GM12878 (cell line): ENCODE data around the gene MAN1A1. TPM values are rescaled to one million over a fixed set of nuclear protein-coding genes. Genes with fewer than 3 reads are reported as not detected.
A peak's percentile ranks its signal among the peaks of the same experiment; 100 is the strongest.

Experiments used
- ATAC-seq: fragments of 200-7000 bp; cut with Tn5 transposase; 3 replicates; pipeline ENCODE4 v1.9.1; 2020; ENCODE audit warnings: mild to moderate bottlenecking, moderate library complexity
- BruUV-seq: library from RNA; stranded (reverse); fragments of 400-500 nt; replicated peaks from 2 replicates; lab custom pipeline; 2021; lab: Mats Ljungman, UMichigan
- CTCF ChIA-PET: fragments of 300-600 bp; sonication (Branson Sonifier 250); formaldehyde crosslinking; extraction: SDS; loops from one replicate; lab custom pipeline; 2021; ENCODE audit warnings: inconsistent platforms; lab: Yijun Ruan, JAX
- POLR2A ChIA-PET: fragments of 350-600 bp; formaldehyde crosslinking; extraction: SDS; loops from one replicate; lab custom pipeline; 2021; ENCODE audit warnings: inconsistent platforms; lab: Charles Lee
- RAD21 ChIA-PET: fragments of 300-600 bp; sonication (Branson Sonifier 250); formaldehyde crosslinking; loops from one replicate; lab custom pipeline; 2023; ENCODE audit warnings: antibody characterized with exemption; ENCODE audit not compliant: unreplicated experiment; lab: Charles Lee
- SMC1A ChIA-PET: fragments of 300-600 bp; sonication (Branson Sonifier 250); formaldehyde crosslinking; loops from one replicate; lab custom pipeline; 2023; ENCODE audit not compliant: unreplicated experiment, uncharacterized antibody; lab: Charles Lee
- DNase-seq: peaks from one replicate; pipeline ENCODE4 v3.0.0-alpha.2; 2011; ENCODE audit warnings: low read depth, low spot score
- FAIRE-seq: peaks from 3 replicates; lab custom pipeline; 2011; peaks lifted over from hg19 to GRCh38; lab: Jason Lieb, UNC
- H2AFZ ChIP-seq: 2 replicates; pipeline ENCODE4 v1.6.0; 2011; ENCODE audit warnings: low read depth, low read length, control low read depth; ENCODE audit not compliant: control insufficient read depth
- H3K27ac ChIP-seq: 2 replicates; pipeline ENCODE4 v1.5.1; 2011; ENCODE audit warnings: control low read depth; ENCODE audit not compliant: control insufficient read depth, insufficient read depth
- H3K27me3 ChIP-seq, 2 experiments: replicated peaks in 1 of 2; 2 replicates each; pipeline versions ENCODE4 v1.6.0 to v1.6.1; 2011; ENCODE audit warnings: low read length in 1 of 2; ENCODE audit not compliant: control insufficient read depth in 2 of 2, insufficient read depth in 2 of 2
- H3K36me3 ChIP-seq, 2 experiments: 2 replicates each; pipeline ENCODE4 v1.5.1; 2011; ENCODE audit warnings: low read length in 1 of 2; ENCODE audit not compliant: control insufficient read depth in 2 of 2, insufficient read depth in 2 of 2
- H3K4me1 ChIP-seq: 2 replicates; pipeline ENCODE4 v1.6.1; 2011; ENCODE audit warnings: mild to moderate bottlenecking, low read length, moderate library complexity, mixed read lengths; ENCODE audit not compliant: control insufficient read depth, insufficient read depth
- H3K4me2 ChIP-seq: 2 replicates; pipeline ENCODE4 v1.6.0; 2011; ENCODE audit warnings: control low read depth; ENCODE audit not compliant: control insufficient read depth, insufficient read depth
- H3K4me3 ChIP-seq: fragments of 200-600 bp; sonication (generic); 2 replicates; pipeline ENCODE4 v1.5.1; 2016
- H3K79me2 ChIP-seq: 2 replicates; pipeline ENCODE4 v1.6.0; 2011; ENCODE audit warnings: low read length; ENCODE audit not compliant: control insufficient read depth, insufficient read depth
- H3K9ac ChIP-seq: 2 replicates; pipeline ENCODE4 v1.8.0; 2011; ENCODE audit warnings: low read length, control low read depth, mixed read lengths; ENCODE audit not compliant: control insufficient read depth, insufficient read depth
- H3K9me3 ChIP-seq: replicated peaks from 3 replicates; pipeline ENCODE4 v1.5.1; 2011; ENCODE audit warnings: mild to moderate bottlenecking, low read length; ENCODE audit not compliant: control insufficient read depth, insufficient read depth
- H4K20me1 ChIP-seq: 2 replicates; pipeline ENCODE4 v1.6.0; 2011; ENCODE audit not compliant: control insufficient read depth, insufficient read depth
- BHLHE40 ChIP-seq, 2 experiments: fragments of 450-650 bp in 1 of 2; IDR thresholded peaks; 2 replicates each; pipeline ENCODE4 v1.6.1; 2011 to 2017; ENCODE audit warnings: low read depth in 2 of 2, borderline replicate concordance in 1 of 2, improper control_type of control experiment in 1 of 2, low read length in 1 of 2, mild to moderate bottlenecking in 1 of 2
- CHD4 ChIP-seq: fragments of 200-600 bp; sonication (generic); IDR thresholded peaks from 2 replicates; pipeline ENCODE4 v1.6.1; 2016; ENCODE audit warnings: mild to moderate bottlenecking
- KAT2A ChIP-seq: conservative IDR thresholded peaks from 2 replicates; pipeline ENCODE4 v1.6.1; 2011; ENCODE audit warnings: low read depth, low read length; ENCODE audit not compliant: control insufficient read depth
- MTA3 ChIP-seq: IDR thresholded peaks from 2 replicates; pipeline ENCODE4 v1.6.1; 2012; ENCODE audit warnings: low read length, inconsistent platforms, borderline replicate concordance
- TCF3 ChIP-seq: IDR thresholded peaks from 2 replicates; pipeline ENCODE4 v1.6.1; 2012; ENCODE audit warnings: low read depth, mild to moderate bottlenecking, low read length, borderline replicate concordance; ENCODE audit not compliant: insufficient read depth
- ZNF622 ChIP-seq: fragments of 450-650 bp; IDR thresholded peaks from 2 replicates; pipeline ENCODE4 v1.6.1; 2017; ENCODE audit warnings: mild to moderate bottlenecking, inconsistent platforms
- WGBS: methylation state at CpG from one replicate; pipeline ENCODE4 v1.1.6; 2016; ENCODE audit warnings: low lambda C conversion rate; ENCODE audit not compliant: insufficient replicate concordance, insufficient coverage; ENCODE audit errors: missing lambda C conversion rate; 5-methylcytosine and 5-hydroxymethylcytosine counted together
- in situ Hi-C: fragments of 300-500 bp; cut with MboI; formaldehyde crosslinking; loops from 9 replicates; pipeline ENCODE4 v1.14.3; 2018; ENCODE audit warnings: mixed read lengths
- intact Hi-C: fragments of 100-400 bp; cut with micrococcal nuclease; formaldehyde crosslinking; loops from one replicate; pipeline ENCODE4 v1.14.2; 2022; ENCODE audit not compliant: unreplicated experiment
- polyA plus RNA-seq, 11 experiments: library from polyadenylated mRNA; depleted of rRNA in 4 of 11; unstranded in 6 of 11; stranded (reverse) in 5 of 11; fragments of >200 nt; fragmentation: Nextera tagmentation in 4 of 11; fragmentation: Illumina TruSeq in 1 of 11; extraction: Ambion mirVana in 4 of 11; extraction: Trizol in 1 of 11; gene quantifications; 1 replicate in 1 of 11; 2 replicates in 10 of 11; pipeline versions ENCODE4 v1.2.1 to v1.2.3, GENCODE V29; 2011 to 2016; ENCODE audit warnings: inconsistent platforms in 2 of 11, missing spikeins in 2 of 11, low read depth in 1 of 11
- total RNA-seq, 4 experiments: library from RNA; depleted of rRNA in 3 of 4; stranded (reverse); fragments of >200 nt in 3 of 4; fragmentation: Illumina TruSeq in 1 of 4; extraction: Trizol in 1 of 4; gene quantifications; 2 replicates each; pipeline versions ENCODE4 v1.2.1 to v1.2.3, GENCODE V29; 2013 to 2021
- TF ChIP-seq, protein P1 (sequence below): fragments of 450-650 bp; conservative IDR thresholded peaks from 2 replicates; pipeline ENCODE4 v1.6.1; 2017; ENCODE audit warnings: mild to moderate bottlenecking, moderate library complexity
- TF ChIP-seq, protein P2 (sequence below): IDR thresholded peaks from 2 replicates; pipeline ENCODE4 v1.6.1; 2011; ENCODE audit warnings: low read depth, low read length, improper control_type of control experiment, borderline replicate concordance
- TF ChIP-seq, protein P3 (sequence below): IDR thresholded peaks from 2 replicates; pipeline ENCODE4 v1.6.1; 2012; ENCODE audit warnings: low read length, inconsistent platforms
- TF ChIP-seq, protein P4 (sequence below): fragments of 450-650 bp; formaldehyde crosslinking; IDR thresholded peaks from 2 replicates; pipeline ENCODE4 v1.4.0; 2022; ENCODE audit warnings: mild to moderate bottlenecking, moderate library complexity
- TF ChIP-seq, protein P5 (sequence below): IDR thresholded peaks from 2 replicates; pipeline ENCODE4 v1.6.1; 2011; ENCODE audit warnings: low read depth, mild to moderate bottlenecking, low read length, moderate library complexity, borderline replicate concordance; ENCODE audit errors: extremely low read depth

MAN1A1 gene
- total and polyA plus RNA-seq, 10 of the 15 experiments (the other 5 are each of a cell fraction or from before 2014, with no cell fraction given) = 5.4 to 28.1 (median 19.5) TPM

DNA sequence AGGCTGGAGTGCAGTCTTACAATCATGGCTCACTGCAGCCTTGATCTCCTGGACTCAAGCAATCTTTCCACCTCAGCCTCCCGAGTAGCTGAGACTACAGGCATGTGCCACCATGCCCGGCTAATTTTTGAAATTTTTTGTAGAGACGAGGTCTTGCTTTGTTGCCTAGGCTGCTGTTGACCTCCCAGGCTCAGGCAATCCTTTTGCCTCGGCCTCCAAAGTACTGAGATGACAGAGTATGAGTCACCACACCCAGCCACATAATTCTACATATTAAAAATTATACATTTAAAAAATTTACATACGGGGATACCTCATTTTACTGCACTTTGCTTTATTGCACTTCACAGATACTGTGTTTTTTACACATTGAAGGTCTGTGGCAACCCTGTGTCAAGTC, 115.1 kb downstream of the MAN1A1 start:
- FAIRE-seq = no peak

More for the DNA sequence above, 115.1 kb downstream of the MAN1A1 start:
- Histone ChIP-seq H3K27me3 (no peaks in the 10 kb centered on the region), H3K4me2 (no peak overlapping the region), H3K9me3 (no peaks in the 10 kb centered on the region), H3K79me2 (no peaks in the 10 kb centered on the region), H2AFZ (no peak overlapping the region), H3K9ac (no peak overlapping the region), H4K20me1 (no peaks in the 10 kb centered on the region), H3K4me1 (no peaks in the 10 kb centered on the region), H3K4me3 (no peak overlapping the region), H3K27ac (no peak overlapping the region), H3K36me3 (no peaks in the 10 kb centered on the region; a peak in 1 of 4 replicates)
- no peak for DNase-seq
- BruUV-seq = no TSS peak
- ChIA-PET POLR2A (interaction anchor here (1.0 to 1.4 kb wide), 2 partner anchors 12 to 113 kb away, joined by 3 read pairs; no protein-coding TSS in a partner anchor), CTCF (interaction anchor here (0.6 to 1.7 kb wide), 6 partner anchors 10 to 109 kb away, joined by 3 to 5 read pairs (median 3); no protein-coding TSS in a partner anchor), RAD21 (no interaction called here), SMC1A (interaction anchor here (1.1 to 1.8 kb wide), 7 partner anchors 10 to 110 kb away, joined by 3 to 9 read pairs (median 4); no protein-coding TSS in a partner anchor)
- TF ChIP-seq TCF3 = no peak
- no peak for TF ChIP-seq MTA3
- no peak for TF ChIP-seq BHLHE40 (IDR thresholded peaks at IDR 0.05; ENCODE audit: borderline replicate concordance in 1 of 2, low read depth in 2 of 2, low read length in 1 of 2)
- TF ChIP-seq, protein P1, sequence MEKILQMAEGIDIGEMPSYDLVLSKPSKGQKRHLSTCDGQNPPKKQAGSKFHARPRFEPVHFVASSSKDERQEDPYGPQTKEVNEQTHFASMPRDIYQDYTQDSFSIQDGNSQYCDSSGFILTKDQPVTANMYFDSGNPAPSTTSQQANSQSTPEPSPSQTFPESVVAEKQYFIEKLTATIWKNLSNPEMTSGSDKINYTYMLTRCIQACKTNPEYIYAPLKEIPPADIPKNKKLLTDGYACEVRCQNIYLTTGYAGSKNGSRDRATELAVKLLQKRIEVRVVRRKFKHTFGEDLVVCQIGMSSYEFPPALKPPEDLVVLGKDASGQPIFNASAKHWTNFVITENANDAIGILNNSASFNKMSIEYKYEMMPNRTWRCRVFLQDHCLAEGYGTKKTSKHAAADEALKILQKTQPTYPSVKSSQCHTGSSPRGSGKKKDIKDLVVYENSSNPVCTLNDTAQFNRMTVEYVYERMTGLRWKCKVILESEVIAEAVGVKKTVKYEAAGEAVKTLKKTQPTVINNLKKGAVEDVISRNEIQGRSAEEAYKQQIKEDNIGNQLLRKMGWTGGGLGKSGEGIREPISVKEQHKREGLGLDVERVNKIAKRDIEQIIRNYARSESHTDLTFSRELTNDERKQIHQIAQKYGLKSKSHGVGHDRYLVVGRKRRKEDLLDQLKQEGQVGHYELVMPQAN = no peak
- TF ChIP-seq, protein P2, sequence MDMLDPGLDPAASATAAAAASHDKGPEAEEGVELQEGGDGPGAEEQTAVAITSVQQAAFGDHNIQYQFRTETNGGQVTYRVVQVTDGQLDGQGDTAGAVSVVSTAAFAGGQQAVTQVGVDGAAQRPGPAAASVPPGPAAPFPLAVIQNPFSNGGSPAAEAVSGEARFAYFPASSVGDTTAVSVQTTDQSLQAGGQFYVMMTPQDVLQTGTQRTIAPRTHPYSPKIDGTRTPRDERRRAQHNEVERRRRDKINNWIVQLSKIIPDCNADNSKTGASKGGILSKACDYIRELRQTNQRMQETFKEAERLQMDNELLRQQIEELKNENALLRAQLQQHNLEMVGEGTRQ = no peak
- no peak for TF ChIP-seq CHD4
- TF ChIP-seq KAT2A = no peak
- TF ChIP-seq, protein P3, sequence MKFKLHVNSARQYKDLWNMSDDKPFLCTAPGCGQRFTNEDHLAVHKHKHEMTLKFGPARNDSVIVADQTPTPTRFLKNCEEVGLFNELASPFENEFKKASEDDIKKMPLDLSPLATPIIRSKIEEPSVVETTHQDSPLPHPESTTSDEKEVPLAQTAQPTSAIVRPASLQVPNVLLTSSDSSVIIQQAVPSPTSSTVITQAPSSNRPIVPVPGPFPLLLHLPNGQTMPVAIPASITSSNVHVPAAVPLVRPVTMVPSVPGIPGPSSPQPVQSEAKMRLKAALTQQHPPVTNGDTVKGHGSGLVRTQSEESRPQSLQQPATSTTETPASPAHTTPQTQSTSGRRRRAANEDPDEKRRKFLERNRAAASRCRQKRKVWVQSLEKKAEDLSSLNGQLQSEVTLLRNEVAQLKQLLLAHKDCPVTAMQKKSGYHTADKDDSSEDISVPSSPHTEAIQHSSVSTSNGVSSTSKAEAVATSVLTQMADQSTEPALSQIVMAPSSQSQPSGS = no peak
- TF ChIP-seq, protein P4, sequence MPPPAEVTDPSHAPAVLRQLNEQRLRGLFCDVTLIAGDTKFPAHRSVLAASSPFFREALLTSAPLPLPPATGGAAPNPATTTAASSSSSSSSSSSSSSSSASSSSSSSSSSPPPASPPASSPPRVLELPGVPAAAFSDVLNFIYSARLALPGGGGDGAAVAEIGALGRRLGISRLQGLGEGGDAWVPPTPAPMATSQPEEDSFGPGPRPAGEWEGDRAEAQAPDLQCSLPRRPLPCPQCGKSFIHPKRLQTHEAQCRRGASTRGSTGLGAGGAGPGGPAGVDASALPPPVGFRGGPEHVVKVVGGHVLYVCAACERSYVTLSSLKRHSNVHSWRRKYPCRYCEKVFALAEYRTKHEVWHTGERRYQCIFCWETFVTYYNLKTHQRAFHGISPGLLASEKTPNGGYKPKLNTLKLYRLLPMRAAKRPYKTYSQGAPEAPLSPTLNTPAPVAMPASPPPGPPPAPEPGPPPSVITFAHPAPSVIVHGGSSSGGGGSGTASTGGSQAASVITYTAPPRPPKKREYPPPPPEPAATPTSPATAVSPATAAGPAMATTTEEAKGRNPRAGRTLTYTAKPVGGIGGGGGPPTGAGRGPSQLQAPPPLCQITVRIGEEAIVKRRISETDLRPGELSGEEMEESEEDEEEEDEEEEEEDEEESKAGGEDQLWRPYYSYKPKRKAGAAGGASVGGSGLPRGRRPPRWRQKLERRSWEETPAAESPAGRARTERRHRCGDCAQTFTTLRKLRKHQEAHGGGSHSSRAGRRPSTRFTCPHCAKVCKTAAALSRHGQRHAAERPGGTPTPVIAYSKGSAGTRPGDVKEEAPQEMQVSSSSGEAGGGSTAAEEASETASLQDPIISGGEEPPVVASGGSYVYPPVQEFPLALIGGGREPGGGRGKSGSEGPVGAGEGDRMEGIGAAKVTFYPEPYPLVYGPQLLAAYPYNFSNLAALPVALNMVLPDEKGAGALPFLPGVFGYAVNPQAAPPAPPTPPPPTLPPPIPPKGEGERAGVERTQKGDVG (CRISPR knock-in tag) = no peak
- TF ChIP-seq ZNF622 = no peak
- TF ChIP-seq, protein P5, sequence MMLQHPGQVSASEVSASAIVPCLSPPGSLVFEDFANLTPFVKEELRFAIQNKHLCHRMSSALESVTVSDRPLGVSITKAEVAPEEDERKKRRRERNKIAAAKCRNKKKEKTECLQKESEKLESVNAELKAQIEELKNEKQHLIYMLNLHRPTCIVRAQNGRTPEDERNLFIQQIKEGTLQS = no peak
- peak; percentile 25; the same call in 1 of the 3 replicates for ATAC-seq
- 80% methylated on average over 5 of the region's 5 CpGs for WGBS
- intact Hi-C loops = no loop called here
- in situ Hi-C loops = no loop called here
